ENCODE results near the gene WNK1.
A peak's percentile ranks its signal among the peaks of the same experiment; 100 is the strongest.
"Not testable (repeated sequence)": the region's sequence is repeated elsewhere in the genome, so short reads cannot be mapped to it uniquely, and the experiment has no call there.

The WNK1 gene

GRCh38 chr12:749751-750270, 2.6 kb upstream of the WNK1 start:
- no peak for DNase-seq

- DNase-seq, result no peak
Observed at GRCh38 chr12:750366-751191, 1.8 kb upstream of the WNK1 start.

- DNase-seq, result peak; percentile 74 to 82
Observed at GRCh38 chr12:751192-751998, 984 bp upstream of the WNK1 start.

GRCh38 chr12:752695-753610, 574 bp downstream of the WNK1 start:
- DNase-seq, result peak in 1 of 2 experiments; percentile 36

GRCh38 chr12:753611-754472, 1.5 kb downstream of the WNK1 start:
- peak; percentile 30 to 39 for DNase-seq

- DNase-seq, result no peak
Observed at GRCh38 chr12:754473-754820, 2.1 kb downstream of the WNK1 start.

- DNase-seq, result no peak
Observed at GRCh38 chr12:754851-755562, 2.6 kb downstream of the WNK1 start.

GRCh38 chr12:759628-760027, 7.2 kb downstream of the WNK1 start:
- no peak for DNase-seq

GRCh38 chr12:761256-761655, 8.9 kb downstream of the WNK1 start:
- DNase-seq, result no peak

- DNase-seq, result no peak
Observed at GRCh38 chr12:765840-766239, 13.5 kb downstream of the WNK1 start.

GRCh38 chr12:768434-768833, 16.1 kb downstream of the WNK1 start:
- no peak for DNase-seq

GRCh38 chr12:770479-770878, 18.1 kb downstream of the WNK1 start:
- no peak for DNase-seq

GRCh38 chr12:772056-772697, 19.8 kb downstream of the WNK1 start:
- DNase-seq, result no peak

GRCh38 chr12:774051-774614, 21.8 kb downstream of the WNK1 start:
- DNase-seq, result no peak

- not testable (repeated sequence) for DNase-seq
Observed at GRCh38 chr12:775973-776771, 23.8 kb downstream of the WNK1 start.

GRCh38 chr12:776772-777373, 24.5 kb downstream of the WNK1 start:
- not testable (repeated sequence) for DNase-seq

GRCh38 chr12:777550-778047, 25.2 kb downstream of the WNK1 start:
- no peak for DNase-seq

- DNase-seq, result no peak
Observed at GRCh38 chr12:778615-779014, 26.2 kb downstream of the WNK1 start.
